NOMO-1 treated with DMSO at 0.1 percent for 48 hours (cell line): Measurements from ENCODE around the gene ADAM15.
A peak's percentile ranks its signal among the peaks of the same experiment; 100 is the strongest.

Experiments
- DNase-seq: peaks from one replicate; lab custom pipeline; 2025; ENCODE audit not compliant: unreplicated experiment; lab: John Stamatoyannopoulos, UW

The ADAM15 gene

DNA sequence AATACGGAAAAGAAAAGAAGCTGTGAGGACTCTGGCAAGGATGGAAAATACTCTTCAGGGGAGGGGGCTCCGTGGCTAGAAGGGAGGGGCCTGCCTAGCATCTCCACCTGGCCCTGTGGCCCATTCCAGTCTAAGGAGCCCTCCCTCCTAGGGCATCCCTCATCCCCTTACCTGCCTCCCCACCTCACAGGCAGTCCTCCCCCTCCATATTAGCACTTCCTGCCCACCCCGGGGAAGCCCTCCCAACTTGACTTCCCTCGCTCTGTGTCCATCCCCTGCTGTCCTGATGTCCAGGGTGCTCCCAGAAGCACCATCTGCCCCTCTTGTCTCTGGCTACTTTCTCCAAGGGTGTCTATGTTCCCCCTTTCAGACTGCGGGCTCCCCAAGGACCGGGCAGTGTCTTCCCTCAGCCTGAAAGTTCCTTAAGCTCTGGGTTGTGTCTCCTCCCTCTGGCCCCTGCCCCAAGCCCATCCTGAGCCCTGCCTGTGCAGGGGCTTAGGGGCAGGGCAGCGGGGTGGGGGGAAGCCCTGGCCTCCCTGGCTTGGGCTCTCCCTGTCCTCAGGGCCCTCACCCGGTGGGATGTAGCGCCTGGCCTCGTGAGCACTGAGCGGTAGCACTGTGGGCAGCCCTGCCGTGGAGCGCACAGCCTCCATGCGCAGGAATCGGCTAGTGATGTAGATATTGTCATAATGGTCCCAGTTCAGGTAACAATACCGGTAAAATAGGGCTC is 21.4 kb upstream of the ADAM15 start:
- DNase-seq = no peak

DNA sequence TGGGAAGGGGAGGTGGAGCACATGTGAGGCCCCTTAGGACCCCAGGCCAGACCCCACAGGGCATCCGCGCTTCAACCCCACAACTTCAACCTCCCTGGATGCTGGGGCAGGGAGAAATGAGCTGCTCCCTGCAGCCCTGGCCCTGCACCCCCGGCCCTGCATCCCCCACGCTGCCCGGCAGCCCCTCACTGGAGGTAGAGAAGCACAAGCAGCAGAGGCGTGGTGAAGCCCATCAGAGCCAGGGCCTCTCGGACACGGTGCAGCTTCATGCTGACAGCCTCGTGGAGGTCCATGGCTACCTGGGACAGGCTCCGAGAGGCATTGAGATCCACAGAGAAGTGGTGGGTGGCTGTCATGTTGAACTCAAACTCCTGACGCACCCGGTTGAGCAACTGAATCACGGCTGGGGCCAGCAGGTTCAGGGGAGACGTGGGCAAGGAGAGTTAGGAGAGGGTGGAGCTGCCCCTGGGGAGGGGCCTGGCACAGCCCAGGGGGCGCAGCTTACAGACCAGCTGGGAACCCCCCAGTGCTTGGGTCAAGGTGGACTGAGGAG is 20.8 kb upstream of the ADAM15 start:
- no peak for DNase-seq

GRCh38 chr1:155030899-155031298 is 20.2 kb upstream of the ADAM15 start:
- DNase-seq = no peak

DNA sequence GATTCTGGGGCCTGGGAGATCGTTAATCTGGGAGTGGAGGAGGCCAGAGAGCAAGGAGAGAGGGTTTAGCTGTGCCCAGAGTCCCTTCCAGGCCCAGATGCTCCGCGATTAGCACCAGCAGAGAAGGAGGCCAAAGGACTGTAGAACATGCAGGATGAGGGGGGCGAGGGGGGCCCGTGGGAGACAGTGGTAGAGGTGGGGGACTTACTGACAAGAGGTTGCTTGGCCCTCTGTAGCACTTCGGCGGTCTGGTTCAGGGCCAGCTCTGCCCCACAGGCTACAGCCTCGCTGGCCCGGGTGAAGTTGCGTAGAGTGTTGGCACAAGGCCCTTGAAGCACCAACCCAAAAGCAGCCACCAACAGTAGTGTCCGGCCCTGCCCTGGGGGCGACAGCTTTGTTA is 18.2 kb upstream of the ADAM15 start:
- no peak for DNase-seq

- no peak for DNase-seq
These were observed 17.6 kb upstream of the ADAM15 start, which contains the start of the genes DCST1 and DCST2 for GRCh38 chr1:155033524-155033923. Gene DCST1, plus strand, starts transcription at chr1:155033824. Its CDS starts 213 bp downstream, at chr1:155034037. Gene DCST2, minus strand, starts transcription at chr1:155033781. Its CDS starts 80 bp downstream, at chr1:155033701.

GRCh38 chr1:155034318-155035208 is 16.6 kb upstream of the ADAM15 start:
- no peak for DNase-seq

DNA sequence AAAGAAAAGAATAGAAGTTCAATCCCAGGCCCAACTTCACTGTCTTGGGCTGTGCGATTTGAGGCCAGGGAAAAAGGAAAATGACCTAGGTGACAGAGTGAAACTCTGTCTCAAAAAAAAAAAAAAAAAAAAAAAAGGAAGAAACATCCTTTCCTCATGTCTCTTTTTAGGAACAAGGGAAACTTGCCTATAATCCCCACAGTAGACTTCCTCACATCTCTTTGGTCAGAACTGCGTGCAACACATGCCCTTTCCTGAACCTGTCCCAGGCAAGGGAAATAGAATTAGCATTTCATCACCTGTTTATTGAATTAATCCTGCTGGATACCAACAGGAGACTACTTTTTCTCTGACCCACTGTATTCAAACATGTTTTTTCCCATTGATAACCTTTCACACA is 15.2 kb upstream of the ADAM15 start:
- no peak for DNase-seq

DNA sequence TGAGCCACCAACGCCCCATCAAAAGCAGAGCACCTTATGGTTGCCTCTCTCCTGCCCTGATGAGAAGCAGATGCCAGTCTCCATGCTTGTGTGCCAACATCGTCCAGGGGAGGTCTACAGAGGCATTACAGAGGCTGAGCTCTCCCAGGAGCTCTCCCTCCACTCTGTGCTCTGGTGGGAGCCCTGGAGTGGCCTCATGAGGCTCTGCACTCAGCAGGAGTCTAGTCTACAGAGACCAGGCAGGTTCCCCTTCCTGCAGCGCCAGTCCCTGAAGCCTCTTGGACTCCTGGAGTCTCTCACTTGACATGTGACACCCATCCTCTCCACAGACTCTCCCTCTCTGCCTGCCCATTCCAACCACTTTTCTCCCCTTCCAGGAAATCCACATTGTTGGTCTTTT is 14.1 kb upstream of the ADAM15 start:
- no peak for DNase-seq

DNA sequence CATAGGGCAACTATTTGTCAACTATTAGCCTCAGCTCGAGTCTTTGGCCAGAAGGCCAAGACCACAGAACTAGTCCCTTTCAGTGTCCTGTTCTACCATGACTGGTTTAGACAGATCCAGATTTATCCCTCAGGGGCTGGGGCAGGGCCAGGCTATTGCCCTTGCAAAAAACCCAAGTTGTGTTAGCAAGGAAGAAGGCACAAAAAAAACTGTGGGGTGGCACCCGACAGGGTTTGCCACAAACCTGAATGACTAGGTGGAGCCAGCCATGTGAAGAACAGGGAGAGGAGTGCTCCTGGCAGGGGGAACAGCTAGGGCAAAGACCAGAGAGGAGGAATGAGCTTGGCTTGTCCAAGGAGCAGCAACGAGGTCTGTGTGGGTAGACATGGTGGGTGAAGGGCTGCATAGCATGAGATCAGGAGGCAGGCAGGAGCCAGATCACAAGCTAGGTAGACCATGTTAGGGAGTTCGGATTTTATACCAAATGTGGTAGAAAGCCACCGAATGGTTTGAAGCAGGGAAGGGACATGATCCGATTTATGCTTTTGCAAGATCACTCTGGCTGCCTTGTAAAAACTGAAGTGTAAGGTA is 13.2 kb upstream of the ADAM15 start:
- no peak for DNase-seq

DNA sequence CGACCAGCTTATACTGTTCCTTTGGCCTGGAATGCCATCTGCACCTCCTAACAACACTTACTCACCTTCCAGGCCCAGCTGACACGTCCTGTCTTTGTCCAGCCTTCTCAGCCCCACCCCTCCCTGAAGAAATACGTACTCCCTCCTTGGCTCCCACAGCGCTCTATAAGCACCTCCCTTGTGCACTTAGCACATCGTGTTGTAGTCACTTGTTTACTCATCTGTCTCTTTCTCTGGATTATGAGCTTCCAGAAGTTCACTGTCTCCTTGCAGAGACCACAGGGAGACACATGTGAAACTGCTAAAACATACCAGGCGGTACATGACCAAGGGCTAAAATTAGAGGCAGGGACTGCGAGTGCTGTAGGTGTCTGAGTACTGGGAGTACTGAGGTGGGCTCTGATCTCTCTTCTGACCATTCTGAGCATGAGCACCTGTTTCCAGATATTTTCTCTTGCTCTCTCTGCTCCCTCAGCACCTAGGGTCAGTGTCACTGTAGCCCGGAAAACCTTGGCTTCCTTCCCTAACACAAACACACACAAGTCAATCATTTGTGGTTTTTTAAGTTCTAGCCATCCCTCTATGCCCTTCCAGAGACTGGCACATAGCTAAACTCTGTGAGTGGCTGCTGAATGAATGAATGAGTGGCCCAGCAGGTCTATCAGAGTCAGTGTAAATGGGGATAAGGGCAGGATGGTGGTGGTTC is 12.4 kb upstream of the ADAM15 start:
- no peak for DNase-seq

DNA sequence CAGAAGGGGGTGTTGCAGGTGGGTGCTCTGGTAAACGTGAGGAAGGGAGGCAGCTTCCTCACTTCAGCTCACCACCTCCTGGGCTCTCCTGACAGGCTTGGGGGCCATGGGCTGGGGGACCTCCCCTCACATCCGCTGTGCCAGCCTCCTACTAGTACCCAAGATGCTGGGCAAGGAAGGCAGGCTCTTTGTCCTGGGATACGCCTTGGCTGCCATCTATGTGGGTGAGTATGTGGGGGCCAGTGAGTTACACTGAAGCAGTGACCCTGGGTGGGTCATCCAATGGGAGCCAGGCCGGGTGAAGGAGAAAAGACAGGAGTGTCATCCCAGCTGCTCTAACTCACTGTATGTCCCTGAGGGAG is 11.8 kb upstream of the ADAM15 start:
- DNase-seq = no peak

- no peak for DNase-seq
These were observed 10.6 kb upstream of the ADAM15 start for GRCh38 chr1:155040358-155041093.

DNA sequence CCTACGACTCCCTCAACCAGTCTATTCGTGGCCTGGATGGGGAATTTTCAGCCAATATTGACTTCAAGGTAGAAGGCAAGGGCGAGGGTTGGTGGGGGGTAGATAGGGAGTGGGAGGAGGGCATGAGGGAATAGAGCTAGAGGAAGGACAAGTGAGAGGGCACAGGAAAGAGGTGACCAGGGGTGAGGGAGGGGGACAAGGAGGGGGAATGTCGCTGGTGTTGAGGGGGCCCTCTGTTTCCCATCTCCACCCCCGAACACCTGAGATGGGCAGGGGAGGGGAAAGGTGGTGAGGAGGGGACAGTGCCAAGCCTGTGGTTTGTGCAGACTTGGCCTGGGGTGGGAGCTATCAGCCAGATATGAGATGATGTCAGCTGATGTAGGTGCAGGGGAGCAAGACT is 8.3 kb upstream of the ADAM15 start:
- no peak for DNase-seq

DNA sequence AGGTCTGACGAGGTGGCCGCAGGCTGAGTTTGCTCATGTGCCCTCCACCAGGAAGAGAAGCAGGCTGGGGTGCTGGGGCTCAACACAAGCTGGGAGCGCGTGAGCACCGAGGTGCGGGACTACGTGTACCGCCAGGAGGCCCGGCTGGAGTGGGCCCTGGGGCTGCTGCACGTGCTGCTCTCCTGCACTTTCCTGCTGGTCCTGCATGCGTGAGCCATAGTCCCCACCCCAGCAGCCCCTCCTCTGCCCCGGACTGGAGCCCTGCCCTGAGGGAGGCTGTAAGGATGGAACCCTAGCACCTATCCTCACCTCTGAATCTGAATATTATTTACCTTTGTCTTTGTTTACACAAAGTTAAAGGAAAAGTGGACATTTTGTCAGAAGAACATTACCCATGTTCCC is 7.8 kb upstream of the ADAM15 start:
- DNase-seq = no peak

DNA sequence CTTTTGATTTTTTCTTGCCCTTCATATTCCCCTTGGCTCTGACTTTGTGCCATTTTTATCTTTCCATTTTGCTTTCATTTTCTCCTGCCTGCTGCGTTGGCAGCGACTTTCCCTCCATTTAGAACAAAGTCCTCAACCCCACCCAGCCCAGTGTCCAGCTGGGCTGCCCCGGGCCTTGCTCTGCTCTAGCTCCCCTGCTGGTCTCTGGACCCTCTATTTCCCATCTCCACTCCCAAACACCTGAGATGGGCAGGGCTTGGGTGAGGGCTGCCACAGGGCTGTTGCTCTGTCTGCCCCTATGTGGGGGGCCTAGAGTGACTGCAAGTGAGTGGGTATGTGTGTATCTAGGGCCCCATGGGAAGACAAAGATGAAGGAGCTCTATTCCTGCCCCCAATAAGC is 7.3 kb upstream of the ADAM15 start:
- DNase-seq = no peak

GRCh38 chr1:155044365-155044764 is 6.8 kb upstream of the ADAM15 start:
- DNase-seq = no peak

GRCh38 chr1:155044812-155045657 is 6.1 kb upstream of the ADAM15 start:
- peak; percentile 69 for DNase-seq

- DNase-seq = no peak
These were observed 2.4 kb upstream of the ADAM15 start for GRCh38 chr1:155048449-155049334.
